Activated T-cell treated with anti-CD3 and anti-CD28 coated beads for 24 hours (primary cell): ENCODE data around the gene KIAA0586.
"Not testable (repeated sequence)": the region's sequence is repeated elsewhere in the genome, so short reads cannot be mapped to it uniquely, and the experiment has no call there.

ENCODE experiments used
- DNase-seq: peaks from one replicate; pipeline ENCODE4 v3.0.0-alpha.2; 2020; ENCODE audit warnings: low read depth

Gene KIAA0586

DNA sequence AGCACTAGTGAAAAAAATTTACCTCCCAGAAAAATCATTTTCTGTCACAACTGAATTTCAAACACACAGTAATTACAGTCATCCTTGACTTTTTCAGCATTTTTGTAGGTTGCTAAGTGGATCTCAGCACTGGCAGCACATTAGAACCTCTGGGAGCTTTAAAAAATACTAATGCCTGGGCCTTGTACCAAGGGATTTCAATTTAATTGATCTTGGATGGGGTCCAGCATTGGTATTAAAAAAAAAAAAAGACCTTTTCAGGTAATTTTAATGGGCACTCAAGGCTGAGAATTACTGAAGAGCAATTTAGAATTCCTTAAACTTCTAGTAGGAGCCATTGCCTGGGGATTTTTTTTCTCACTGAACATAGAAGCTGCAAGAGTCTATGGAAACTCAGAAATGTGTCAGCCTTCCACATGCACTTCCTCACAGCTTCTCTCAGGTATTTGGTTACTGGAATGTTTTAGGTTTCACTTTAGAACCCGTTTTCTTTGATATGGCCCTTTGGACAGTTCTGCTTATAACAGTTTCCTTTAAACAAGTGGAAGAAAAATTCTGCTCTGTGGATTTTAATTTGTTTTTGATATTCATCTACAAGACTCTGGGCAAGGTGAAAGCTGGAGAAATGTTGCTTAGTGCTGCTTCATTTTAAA lies 121.7 kb downstream of the KIAA0586 start:
- no peak for DNase-seq

- DNase-seq: no peak
Measured at GRCh38 chr14:58553959-58554358, 126.4 kb downstream of the KIAA0586 start.

DNA sequence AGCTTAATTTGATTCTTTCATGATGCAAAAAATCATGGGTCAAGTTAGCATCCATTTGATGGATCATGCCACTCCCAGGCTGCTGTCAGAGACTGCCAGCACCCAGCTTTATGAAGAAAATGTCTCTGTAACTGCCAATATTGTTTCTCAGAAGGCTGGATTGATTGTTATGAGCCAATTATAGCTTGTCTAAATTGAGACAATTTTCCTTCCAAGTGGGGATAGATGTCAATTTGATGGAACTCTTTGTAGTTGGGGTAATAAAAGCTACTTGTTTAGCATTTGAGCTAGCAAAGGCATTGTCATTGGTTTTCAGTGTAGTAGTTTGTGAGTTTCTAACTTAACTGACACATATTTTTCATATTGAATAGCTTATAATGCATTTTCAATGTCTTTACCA lies 128.1 kb downstream of the KIAA0586 start:
- no peak for DNase-seq

DNA sequence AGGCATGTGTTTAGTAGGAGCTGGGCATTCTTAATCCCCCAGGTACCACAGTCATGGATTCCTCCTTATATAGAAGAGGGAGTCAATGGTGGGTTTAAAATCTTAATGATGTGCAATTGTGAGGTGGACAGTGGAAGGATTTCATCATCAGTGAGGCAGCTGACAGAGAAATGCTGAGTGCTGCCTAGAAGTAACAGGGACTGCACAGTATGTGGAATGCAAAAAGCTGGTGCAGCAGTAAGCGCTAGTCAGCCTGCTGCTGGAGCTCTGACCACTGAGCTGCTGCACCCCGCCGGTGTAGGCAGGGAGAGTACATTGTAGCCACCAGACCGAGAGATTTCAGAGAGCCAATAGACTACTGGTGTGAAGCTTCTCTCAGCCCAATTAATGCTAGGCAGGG lies 129.7 kb downstream of the KIAA0586 start:
- no peak for DNase-seq

- no peak for DNase-seq
Measured at GRCh38 chr14:58560208-58560607, 132.7 kb downstream of the KIAA0586 start.

GRCh38 chr14:58562141-58562540 lies 134.6 kb downstream of the KIAA0586 start:
- DNase-seq: no peak

- DNase-seq: no peak
Measured at GRCh38 chr14:58563978-58564377, 136.5 kb downstream of the KIAA0586 start.

DNA sequence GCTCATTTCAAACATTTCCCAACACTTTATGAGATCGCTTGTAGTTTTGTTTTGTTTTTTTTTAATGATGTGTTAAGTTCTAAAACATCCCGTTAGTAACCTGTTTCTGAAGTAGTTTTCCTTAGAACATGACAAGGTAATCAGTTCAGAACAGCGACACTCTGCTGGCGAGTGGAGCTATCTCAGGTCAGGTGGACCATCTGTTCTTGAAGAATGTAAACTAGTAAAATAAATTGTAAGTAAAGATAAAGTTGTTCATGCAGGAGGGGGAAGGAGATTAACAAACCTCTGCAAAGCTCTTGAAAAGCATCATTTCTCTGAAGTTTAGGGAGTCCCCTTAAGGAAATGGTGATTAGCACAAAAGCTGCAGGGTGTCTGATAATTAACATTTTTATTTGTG lies 138.3 kb downstream of the KIAA0586 start:
- DNase-seq: no peak

- no peak for DNase-seq
Measured at GRCh38 chr14:58566979-58567378, 139.5 kb downstream of the KIAA0586 start.

DNA sequence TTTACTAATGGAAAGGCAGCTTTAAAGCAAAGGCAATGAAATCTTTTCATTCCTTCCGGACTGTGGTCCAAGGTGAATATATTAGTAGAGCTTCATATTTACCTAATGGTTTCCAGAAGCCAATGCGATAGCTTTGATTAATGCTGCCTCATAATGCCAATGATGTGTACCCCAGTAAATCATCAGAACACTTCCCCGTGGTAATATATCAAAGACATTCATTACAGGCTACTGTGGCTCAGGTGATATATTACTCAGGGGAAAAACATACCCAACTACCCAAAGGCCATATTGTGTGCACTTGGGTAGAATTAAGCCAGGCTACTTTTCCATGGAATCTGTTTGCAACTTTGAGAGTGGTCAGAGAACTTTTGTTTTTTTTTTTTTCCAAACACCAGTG lies 140.8 kb downstream of the KIAA0586 start:
- no peak for DNase-seq

DNA sequence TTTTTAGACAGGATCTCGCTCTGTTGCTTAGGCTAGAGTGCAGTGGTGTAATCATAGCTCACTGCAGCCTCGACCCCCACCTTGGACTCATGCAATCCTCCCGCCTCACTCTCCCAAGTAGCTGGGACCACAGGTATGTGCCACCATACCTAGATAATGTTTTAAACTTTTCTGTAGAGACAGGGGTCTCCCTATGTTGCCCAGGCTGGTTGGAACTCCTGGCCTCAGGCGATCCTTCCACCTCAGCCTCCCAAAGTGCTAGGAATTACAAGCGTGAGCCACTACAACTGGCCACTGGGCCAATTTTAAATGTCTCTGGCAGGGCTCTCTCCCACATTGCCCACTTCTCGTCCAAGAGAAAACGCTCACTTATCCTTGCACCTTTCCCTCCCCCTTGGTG lies 143.7 kb downstream of the KIAA0586 start:
- no peak for DNase-seq

- peak; percentile 28 for DNase-seq
Measured at GRCh38 chr14:58571769-58572472, 144.4 kb downstream of the KIAA0586 start.

DNA sequence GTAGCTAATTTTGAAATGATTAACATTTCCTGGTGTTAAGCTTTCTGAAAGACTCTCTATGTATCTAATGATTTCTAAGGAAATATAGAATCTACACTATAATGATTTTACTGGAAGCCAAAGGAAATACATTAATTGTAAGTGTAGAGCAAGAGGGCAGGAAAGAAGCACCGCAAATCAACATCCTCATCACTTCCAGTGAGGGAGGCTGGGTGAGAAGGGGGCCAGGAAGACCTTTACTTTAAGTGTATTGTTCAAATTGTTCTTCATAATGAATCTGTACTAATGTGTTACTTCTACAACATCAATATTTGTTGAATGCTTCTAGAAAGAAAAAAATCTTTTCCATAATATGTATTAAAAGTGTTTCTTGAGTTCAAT lies 144.9 kb downstream of the KIAA0586 start:
- no peak for DNase-seq

- DNase-seq: no peak
Measured at GRCh38 chr14:58572863-58573262, 145.3 kb downstream of the KIAA0586 start.

DNA sequence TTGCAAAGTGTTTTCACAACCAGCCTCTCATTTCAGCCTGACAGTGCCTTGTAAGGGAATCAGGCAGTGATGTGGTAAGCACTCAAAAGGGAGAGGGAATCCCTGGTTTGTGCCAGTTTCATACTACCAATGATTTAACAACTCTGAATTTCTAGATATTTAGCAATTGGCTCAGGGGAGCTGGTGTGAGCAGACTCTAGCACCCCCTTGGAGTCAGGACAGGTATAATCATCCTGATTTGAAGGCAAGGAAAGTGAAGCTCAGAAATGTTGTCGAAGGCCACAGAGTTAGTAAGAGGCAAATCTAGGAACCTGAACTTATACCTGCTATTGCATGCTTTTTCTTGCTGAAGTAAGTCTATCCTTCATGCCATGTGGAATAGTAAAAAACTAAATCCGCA lies 147.1 kb downstream of the KIAA0586 start:
- no peak for DNase-seq

- DNase-seq: no peak
Measured at GRCh38 chr14:58575956-58576355, 148.4 kb downstream of the KIAA0586 start.

DNA sequence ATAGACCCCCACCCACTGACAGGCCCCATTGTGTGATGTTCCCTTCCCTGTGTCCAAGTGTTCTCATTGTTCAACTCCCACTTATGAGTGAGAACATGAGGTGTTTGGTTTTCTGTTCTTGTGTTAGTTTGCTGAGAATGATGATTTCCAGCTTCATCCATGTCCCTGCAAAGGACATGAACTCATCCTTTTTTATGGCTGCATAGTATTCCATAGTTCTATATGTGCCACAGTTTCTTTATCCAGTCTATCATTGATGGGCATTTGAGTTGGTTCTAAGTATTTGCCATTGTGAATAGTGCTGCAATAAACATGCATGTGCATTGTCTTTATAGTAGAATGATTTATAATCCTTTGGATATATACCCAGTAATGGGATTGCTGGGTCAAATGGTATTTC lies 152.5 kb downstream of the KIAA0586 start:
- not testable (repeated sequence) for DNase-seq

DNA sequence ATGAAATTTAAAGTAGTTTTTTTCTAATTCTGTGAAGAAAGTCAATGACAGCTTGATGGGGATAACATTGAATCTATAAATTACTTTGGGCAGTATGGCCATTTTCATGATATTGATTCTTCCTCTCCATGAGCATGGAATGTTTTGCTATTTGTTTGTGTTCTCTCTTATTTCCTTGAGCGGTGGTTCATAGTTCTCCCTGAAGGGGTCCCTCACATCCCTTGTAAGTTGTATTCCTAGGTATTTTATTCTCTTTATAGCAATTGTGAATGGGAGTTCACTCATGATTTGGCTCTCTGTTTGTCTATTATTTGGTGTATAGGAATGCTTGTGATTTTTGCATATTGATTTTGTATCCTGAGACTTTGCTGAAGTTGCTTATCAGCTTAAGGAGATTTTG lies 153.9 kb downstream of the KIAA0586 start:
- DNase-seq: not testable (repeated sequence)

GRCh38 chr14:58584383-58584782 lies 156.9 kb downstream of the KIAA0586 start:
- no peak for DNase-seq

DNA sequence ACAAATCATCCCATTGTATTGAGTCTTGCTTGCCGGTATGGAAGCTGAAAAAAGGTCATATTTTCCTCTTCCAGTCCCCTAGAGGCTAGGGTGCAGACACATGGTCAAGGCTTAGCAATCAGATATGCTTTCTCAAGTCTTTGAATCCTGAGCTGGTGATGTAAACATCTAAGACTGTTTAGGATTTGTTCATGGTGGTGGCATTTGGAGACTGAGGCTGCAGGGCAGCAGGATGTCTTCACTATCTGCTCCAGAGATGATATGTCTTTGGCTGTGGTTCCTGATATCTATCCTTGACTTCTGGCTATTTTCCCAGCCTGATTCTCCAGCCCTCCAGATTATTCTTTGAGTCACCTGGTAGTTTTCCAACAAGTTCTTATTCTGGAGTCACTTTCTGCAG lies 159.8 kb downstream of the KIAA0586 start:
- DNase-seq: no peak

DNA sequence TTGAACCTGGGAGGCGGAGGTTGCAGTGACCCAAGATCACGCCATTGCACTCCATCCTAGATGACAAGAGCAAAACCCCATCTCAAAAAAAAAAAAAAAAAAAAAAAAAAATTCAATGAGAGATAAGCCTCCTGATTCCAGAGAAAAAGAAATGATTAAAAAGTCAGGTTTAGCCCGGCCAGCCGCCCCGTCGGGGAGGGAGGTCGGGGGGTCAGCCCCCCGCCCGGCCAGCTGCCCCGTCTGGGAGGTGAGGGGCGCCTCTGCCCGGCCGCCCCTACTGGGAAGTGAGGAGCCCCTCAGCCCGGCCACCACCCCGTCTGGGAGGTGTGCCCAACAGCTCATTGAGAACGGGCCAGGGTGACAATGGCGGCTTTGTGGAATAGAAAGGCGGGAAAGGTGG lies 160.8 kb downstream of the KIAA0586 start:
- DNase-seq: not testable (repeated sequence)

- no peak for DNase-seq
Measured at GRCh38 chr14:58593977-58594376, 166.5 kb downstream of the KIAA0586 start.

GRCh38 chr14:58597041-58597440 lies 169.5 kb downstream of the KIAA0586 start:
- no peak for DNase-seq
